Measurements from ENCODE around the gene C3orf80.

The C3orf80 gene

GRCh38 chr3:160218136-160218535, 7.1 kb upstream of the C3orf80 start:
- Histone ChIP-seq H3K4me1 (ENCODE audit: control insufficient read depth, low read length) (peaks cover 7% of the 10 kb centered on the region; the same call in 1 of the 2 replicates), H3K27me3 (ENCODE audit: control insufficient read depth, low read length) (no peaks in the 10 kb centered on the region), H3K27ac (ENCODE audit: low read depth, low read length) (no peak overlapping the region), H3K36me3 (ENCODE audit: control insufficient read depth, low read length) (no peaks in the 10 kb centered on the region), H3K79me2 (ENCODE audit: control insufficient read depth, low read length) (no peaks in the 10 kb centered on the region), H3F3A (ENCODE audit: control insufficient read depth, insufficient read depth) (no peaks in the 10 kb centered on the region), H3K4me3 (ENCODE audit: low read length) (no peak overlapping the region), H4K20me1 (ENCODE audit: control insufficient read depth, insufficient read depth, low read depth, low read length) (no peaks in the 10 kb centered on the region), H3K4me2 (ENCODE audit: low read length) (no peak overlapping the region), H3K9me2 (replicated peaks; ENCODE audit: control insufficient read depth, low read length) (no peaks in the 10 kb centered on the region), H3K9me3 (ENCODE audit: control insufficient read depth, insufficient read depth, low read length) (no peaks in the 10 kb centered on the region)
- TF ChIP-seq, protein P1, sequence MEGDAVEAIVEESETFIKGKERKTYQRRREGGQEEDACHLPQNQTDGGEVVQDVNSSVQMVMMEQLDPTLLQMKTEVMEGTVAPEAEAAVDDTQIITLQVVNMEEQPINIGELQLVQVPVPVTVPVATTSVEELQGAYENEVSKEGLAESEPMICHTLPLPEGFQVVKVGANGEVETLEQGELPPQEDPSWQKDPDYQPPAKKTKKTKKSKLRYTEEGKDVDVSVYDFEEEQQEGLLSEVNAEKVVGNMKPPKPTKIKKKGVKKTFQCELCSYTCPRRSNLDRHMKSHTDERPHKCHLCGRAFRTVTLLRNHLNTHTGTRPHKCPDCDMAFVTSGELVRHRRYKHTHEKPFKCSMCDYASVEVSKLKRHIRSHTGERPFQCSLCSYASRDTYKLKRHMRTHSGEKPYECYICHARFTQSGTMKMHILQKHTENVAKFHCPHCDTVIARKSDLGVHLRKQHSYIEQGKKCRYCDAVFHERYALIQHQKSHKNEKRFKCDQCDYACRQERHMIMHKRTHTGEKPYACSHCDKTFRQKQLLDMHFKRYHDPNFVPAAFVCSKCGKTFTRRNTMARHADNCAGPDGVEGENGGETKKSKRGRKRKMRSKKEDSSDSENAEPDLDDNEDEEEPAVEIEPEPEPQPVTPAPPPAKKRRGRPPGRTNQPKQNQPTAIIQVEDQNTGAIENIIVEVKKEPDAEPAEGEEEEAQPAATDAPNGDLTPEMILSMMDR (IDR thresholded peaks at IDR 0.05; ENCODE audit: low read depth, low read length, poor library complexity, severe bottlenecking), result no peak
- no peak for TF ChIP-seq EZH2phosphoT487 (IDR thresholded peaks at IDR 0.05; ENCODE audit: borderline replicate concordance, low read length)

DNA sequence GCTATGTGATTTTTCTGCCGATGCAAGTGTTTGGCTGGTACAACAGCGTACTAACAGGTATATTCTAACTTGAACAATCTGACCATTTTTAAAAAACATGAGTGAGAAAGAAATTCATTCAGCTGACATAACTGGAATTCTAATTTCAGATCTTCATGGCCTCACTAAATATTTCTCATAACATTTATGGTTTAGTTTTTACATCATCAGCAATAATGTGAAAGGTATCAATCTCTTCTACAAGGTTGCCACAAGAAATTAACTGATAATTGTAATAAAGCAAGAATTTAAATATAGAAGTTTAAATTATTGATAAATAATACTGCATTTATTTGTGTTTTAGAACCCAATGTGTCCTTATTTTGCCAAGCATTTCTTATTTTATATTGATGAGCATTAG, 5.2 kb upstream of the C3orf80 start:
- Histone ChIP-seq H4K20me1 (ENCODE audit: control insufficient read depth, insufficient read depth, low read depth, low read length) (no peaks in the 10 kb centered on the region), H3F3A (ENCODE audit: control insufficient read depth, insufficient read depth) (no peaks in the 10 kb centered on the region), H3K4me2 (ENCODE audit: low read length) (no peak overlapping the region), H3K9me2 (replicated peaks; ENCODE audit: control insufficient read depth, low read length) (no peaks in the 10 kb centered on the region), H3K27me3 (ENCODE audit: control insufficient read depth, low read length) (peaks cover 11% of the 10 kb centered on the region), H3K9me3 (ENCODE audit: control insufficient read depth, insufficient read depth, low read length) (no peaks in the 10 kb centered on the region), H3K36me3 (ENCODE audit: control insufficient read depth, low read length) (no peaks in the 10 kb centered on the region), H3K4me1 (ENCODE audit: control insufficient read depth, low read length) (peaks cover 11% of the 10 kb centered on the region), H3K27ac (ENCODE audit: low read depth, low read length) (no peak overlapping the region), H3K79me2 (ENCODE audit: control insufficient read depth, low read length) (no peaks in the 10 kb centered on the region), H3K4me3 (ENCODE audit: low read length) (no peak overlapping the region)
- no peak for TF ChIP-seq EZH2phosphoT487 (IDR thresholded peaks at IDR 0.05; ENCODE audit: borderline replicate concordance, low read length)
- TF ChIP-seq, protein P1 (IDR thresholded peaks at IDR 0.05; ENCODE audit: low read depth, low read length, poor library complexity, severe bottlenecking), result no peak

- no peaks in the 10 kb centered on the region for H3F3A ChIP-seq (ENCODE audit: control insufficient read depth, insufficient read depth)
- H3K4me1 ChIP-seq (ENCODE audit: control insufficient read depth, low read length), result peaks cover 13% of the 10 kb centered on the region
- no peaks in the 10 kb centered on the region for H3K9me3 ChIP-seq (ENCODE audit: control insufficient read depth, insufficient read depth, low read length)
- no peak for TF ChIP-seq EZH2phosphoT487 (IDR thresholded peaks at IDR 0.05; ENCODE audit: borderline replicate concordance, low read length)
- TF ChIP-seq, protein P1 (IDR thresholded peaks at IDR 0.05; ENCODE audit: low read depth, low read length, poor library complexity, severe bottlenecking), result no peak
- H3K27me3 ChIP-seq (ENCODE audit: control insufficient read depth, low read length), result peaks cover 16% of the 10 kb centered on the region
- no peaks in the 10 kb centered on the region for H3K79me2 ChIP-seq (ENCODE audit: control insufficient read depth, low read length)
- no peak overlapping the region for H3K4me2 ChIP-seq (ENCODE audit: low read length)
- no peaks in the 10 kb centered on the region for H3K36me3 ChIP-seq (ENCODE audit: control insufficient read depth, low read length)
- no peak overlapping the region for H3K27ac ChIP-seq (ENCODE audit: low read depth, low read length)
- H3K4me3 ChIP-seq (ENCODE audit: low read length), result no peak overlapping the region
- no peaks in the 10 kb centered on the region for H4K20me1 ChIP-seq (ENCODE audit: control insufficient read depth, insufficient read depth, low read depth, low read length)
- H3K9me2 ChIP-seq (replicated peaks; ENCODE audit: control insufficient read depth, low read length), result no peaks in the 10 kb centered on the region
Observed at GRCh38 chr3:160221019-160221418, 4.2 kb upstream of the C3orf80 start.
